ENCODE data around the gene BTRC.
"Not testable (repeated sequence)": the region's sequence is repeated elsewhere in the genome, so short reads cannot be mapped to it uniquely, and the experiment has no call there.

The BTRC gene

DNA sequence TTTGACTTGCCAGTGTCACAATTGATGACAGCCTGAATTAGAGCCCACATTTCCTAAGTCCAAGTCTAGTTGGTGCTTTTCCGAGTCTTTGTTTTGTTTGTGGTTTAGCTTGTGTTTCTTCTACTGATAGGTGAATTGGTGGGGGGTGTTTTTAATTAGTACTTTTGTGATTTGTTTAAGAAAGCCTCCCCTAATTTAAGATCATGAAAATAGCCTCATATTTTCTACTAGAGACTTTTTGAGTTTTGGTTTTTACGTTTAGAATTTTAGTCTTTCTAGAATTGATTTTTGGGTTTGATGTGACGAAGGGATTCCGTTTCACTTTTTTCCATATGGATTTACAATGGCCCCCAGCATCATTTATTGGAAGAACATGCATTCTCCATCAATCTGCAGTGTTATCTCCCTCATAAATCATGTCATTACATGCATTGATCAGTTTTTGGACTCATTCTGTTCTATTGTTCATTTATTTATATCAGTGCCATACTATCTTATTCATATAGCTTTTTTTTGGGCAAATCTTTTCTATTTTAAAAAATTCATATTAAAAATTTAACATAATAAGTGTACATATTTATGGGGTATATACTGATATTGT, 32.8 kb downstream of the BTRC start:
- no peak for DNase-seq (ENCODE audit: low spot score)

DNA sequence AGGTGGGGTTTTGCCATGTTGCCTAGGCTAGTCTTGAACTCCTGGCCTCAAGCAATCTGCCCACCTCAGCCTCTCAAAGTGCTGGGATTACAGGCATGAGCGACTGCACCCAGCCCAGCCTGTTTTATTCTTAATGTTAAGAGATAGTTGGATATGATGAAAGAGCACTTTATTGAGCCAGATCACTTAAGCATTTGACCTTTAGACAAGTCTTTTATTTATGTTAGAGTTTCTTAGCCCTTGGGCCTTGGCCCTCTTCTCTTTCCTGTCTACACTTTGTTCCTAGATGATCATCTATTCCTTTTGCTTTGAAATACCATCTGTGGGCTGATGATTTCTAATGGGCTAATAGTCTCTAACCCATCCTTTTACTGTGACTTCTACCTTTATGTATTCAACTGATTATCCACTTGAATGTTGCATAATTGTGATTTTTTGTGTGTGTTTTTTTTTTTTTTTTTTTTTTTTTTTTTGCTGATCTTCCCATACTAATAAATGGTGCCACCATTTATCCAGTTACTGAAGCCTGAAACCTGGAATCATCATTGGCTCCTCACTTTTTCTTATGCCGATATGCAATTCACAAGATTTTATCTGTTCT, 34.8 kb downstream of the BTRC start:
- DNase-seq (ENCODE audit: low spot score): no peak

DNA sequence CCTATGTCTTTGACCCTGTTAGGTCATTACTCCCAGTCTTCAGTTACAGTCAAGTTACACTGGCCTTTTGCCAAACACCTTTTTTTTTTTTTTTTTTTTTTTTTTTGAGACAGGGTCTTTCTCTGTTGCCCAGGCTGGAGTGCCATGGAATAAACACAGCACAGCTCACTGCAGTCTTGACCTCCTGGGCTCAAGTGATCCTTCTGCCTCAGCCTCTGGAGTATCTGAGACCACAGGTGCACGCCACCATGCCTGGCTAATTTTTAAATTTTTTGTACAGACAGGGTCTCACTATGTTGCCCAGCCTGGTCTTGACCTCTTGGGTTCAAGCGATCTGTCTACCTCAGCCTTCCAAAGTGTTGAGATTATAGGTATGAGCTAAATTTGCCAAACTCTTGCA, 35.6 kb downstream of the BTRC start:
- not testable (repeated sequence) for DNase-seq (ENCODE audit: low spot score)

DNA sequence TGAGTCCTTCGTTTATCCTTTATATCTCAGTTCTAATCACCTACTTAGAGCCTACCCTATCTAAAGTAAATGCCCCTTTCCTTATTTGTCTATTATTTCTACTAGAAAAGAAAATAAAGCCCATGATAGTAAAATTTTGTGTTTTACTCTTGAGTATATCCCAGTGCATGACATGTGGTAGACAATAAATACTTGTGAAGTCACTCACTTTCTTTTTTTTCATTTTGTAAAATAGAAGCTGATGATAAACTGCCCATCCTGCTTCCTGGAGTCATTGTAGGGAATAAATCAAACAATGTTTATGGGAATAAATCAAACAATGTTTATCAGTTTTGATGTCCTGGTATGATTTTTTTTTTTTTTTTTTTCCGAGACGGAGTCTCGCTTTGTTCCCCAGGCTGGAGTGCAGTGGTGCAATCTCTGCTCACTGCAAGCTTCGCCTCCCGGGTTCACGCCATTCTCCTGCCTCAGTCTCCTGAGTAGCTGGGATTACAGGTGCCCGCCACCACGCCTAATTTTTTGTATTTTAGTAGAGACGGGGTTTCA, 36.1 kb downstream of the BTRC start:
- no peak for DNase-seq (ENCODE audit: low spot score)

DNA sequence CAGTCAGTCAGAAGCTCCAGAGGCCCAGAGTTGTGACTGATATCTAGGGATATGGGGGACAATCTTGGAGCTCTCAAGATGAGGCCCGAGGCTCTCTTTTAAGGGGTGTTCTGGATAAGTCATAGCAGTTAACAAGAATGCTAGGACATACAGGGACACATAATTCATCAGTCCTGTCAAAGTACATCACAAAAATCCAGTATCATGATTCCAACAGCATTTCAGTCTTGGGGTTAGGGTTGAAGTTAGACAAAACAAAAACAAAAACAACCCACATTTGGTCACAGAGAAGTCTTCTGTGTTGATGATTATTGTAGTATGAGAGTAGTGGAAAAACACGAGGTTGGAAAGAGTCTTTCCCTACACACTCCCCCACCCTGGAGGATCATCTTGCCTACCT, 39.4 kb downstream of the BTRC start:
- no peak for DNase-seq (ENCODE audit: low spot score)

DNA sequence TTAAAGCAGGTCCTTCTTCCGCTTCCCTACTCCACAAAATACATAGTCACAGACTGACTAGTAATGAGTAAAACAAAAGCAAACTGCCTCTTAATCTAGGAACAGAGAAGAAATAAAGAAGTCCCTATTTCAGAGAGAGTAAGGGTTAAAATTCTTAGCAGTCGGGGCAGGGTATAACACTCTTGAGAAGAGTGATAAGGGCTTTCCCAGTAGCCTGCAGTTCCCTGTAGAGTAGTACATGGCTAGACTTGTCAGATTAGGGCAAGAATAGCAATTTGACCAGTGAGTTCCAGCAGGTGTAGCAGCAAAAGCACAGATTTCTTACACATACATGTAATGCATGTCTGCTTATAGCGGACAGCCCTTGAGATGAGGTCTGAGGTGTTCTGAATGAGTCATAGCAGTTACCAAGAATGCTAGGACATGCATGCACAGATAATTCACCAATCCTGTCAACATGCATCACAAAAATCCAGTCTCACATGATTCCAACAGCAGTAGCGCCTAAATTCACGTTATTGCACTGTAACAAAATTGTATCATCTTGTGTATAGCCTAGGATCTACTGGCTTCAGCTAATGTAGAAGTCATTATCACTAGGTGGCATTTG, 40.7 kb downstream of the BTRC start:
- DNase-seq (ENCODE audit: low spot score): no peak

DNA sequence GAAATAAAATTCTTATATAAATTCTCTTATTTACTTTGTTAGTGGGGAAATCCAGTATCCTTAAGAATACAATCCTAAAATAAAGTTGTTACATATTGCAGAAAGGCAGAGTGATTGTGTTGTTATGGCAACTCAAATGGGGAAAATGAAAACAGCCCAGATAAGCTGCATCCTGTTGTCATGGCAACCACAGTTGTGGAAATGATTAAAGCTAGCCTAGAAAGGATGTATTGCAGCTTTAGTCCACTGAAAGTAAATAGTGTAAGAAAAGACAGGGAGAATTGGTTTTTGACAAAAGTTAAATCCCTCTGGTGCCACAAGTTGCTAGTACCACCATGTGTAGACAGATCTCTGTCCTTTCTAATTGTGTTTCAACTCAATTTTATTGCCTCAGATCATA, 43.2 kb downstream of the BTRC start:
- DNase-seq (ENCODE audit: low spot score): no peak

DNA sequence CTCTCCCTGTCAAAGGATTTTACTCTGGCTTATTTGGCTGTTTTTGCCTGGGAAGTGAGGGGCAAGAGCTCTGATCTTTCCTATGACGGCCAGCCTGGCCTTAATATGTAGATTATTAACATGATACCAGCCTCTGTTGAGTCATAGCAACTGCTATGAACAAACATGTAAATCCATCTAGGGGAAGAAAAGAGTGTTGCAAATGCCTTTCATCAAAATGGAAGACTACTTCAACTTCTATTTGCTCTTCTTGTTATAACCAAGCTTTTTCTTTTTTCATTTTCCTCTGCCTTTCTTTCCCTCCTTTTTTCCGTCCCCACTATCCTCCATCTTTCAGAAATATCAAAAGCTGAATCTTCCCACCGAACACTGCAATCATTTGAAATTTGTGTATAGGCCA, 46.6 kb downstream of the BTRC start:
- no peak for DNase-seq (ENCODE audit: low spot score)

DNA sequence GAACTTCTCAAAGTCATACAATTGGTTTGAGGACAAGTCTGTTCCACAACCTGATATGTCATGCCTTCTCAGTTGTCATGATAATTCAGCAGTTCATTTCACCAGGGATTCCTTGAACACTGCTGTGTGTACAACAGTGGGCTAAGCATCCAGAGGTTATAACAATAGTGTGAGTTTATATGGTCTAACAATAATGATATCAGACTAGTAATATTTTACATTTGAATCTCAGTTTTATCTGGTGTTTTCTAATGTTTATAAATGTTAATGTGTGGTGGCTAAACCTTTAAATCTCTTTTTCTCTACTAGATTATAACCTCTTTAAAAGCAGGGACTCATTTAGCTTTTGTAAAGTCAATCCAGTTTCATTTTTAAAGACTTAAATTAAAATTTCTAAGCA, 48.7 kb downstream of the BTRC start:
- no peak for DNase-seq (ENCODE audit: low spot score)

DNA sequence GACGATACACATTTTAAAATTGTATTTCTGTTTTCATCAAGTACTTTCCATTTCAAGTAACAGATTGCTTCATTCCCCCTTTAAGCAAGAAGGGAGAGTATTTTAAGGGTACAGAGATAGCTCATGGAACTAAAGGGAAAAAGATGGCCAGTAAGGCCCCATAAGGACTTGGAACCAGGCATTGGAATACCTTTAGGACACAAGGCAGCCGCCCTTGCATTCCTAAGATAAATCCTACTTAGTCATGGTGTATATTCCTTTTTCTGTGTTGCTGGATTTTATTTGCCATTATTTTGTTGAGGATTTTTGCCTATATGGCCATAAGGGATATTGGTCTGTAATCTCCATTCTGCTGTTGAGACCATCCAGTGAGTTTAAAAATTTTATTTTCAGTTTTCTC, 49.2 kb downstream of the BTRC start:
- DNase-seq (ENCODE audit: low spot score): no peak

DNA sequence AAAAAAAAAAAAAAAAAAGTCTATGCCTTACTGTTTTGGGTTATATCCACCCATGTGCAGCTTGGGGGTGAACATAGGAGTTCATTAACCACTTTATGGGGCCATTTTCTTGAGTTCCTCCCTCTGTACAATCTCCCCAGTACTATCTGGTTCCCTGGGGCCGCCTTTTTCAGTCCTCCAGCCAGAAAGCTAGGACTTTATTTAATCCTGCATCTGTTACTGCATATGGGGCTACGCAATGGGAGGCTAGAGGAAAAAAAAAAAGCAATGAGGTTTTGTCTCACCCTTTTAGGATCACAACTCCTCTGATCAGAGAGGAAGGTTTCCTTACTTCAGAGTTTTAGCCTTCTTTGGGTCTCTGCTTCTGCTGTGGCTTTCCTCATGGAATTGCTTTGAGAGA, 51.0 kb downstream of the BTRC start:
- no peak for DNase-seq (ENCODE audit: low spot score)

DNA sequence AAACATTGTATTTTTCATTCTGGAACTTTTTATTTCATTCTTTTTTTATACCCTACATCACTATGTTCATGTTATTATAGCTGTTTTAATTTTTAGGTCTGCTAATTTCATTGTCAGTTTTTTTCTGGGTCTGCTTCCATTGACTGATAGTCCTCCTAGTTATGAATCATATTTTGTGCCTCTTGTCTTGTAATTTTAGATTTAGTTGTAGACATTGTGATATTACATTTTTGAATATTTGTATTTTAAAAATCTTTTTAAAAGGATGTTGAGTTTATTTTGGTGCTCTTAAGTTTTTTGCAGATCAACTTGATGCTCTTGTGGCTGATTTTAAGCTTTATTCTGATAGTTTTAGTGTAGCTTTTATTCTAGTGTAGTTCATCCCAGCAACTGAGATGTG, 57.6 kb downstream of the BTRC start:
- no peak for DNase-seq (ENCODE audit: low spot score)

DNA sequence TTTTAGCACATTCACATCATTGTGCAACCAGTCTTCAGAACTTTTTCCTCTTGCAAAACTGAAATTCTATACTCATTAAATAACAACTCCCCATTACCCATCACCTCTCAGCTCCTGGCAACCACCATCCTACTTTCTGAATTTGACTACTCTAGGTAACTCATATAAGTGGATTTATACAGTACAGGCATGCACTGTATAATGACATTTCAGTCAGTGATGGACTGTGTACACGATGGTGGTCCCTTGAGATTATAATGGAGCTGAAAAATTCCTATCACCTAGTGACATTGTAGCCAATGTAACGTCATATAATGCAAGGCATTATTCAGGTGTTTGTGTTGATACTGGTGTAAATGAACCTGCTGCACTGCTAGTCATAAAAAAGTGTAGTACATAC, 60.1 kb downstream of the BTRC start:
- no peak for DNase-seq (ENCODE audit: low spot score)

DNA sequence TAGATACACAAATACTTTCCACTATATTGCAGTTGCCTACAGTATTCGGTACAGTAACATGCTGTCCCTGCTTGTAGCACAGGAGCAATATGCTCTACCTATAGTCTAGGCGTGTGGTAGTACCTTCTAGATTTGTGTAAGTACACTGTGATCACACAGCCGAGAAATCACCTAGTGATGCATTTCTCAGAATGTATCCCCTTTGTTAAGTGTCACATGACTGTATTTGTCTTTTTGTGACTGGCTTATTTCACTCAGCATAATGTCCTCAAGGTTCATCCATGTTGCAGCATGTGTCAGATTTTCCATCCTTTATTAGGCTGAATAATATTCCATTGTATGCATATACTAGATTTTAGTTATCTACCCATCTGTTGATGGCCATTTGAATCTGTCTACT, 61.9 kb downstream of the BTRC start:
- DNase-seq (ENCODE audit: low spot score): no peak

DNA sequence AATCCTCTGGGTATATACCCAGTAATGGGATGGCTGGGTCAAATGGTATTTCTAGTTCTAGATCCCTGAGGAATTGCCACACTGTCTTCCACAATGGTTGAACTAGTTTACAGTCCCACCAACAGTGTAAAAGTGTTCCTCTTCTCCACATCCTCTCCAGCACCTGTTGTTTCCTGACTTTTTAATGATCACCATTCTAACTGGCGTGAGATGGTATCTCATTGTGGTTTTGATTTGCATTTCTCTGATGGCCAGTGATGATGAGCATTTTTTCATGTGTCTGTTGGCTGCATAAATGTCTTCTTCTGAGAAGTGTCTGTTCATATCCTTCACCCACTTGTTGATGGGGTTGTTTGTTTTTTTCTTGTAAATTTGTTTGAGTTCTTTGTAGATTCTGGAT, 68.0 kb downstream of the BTRC start:
- not testable (repeated sequence) for DNase-seq (ENCODE audit: low spot score)

DNA sequence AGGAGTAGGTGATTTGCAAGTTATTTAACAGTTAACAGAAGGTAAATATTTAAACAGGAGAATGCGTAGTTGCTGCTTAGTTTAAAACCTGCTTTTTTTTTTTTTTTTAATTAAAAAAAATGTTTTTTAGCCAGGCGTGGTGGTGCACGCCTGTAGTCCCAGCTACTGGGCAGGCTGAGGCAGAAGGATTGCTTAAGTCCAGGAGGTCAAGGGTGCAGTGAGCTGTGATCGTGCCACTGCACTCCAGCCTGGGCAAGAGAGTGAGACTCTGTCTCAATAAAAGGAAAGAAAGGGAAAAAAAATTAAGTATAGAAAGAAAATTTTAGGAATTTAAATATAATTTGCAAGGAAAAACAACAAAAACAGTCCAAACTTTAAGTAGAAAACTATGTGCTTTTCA, 71.6 kb downstream of the BTRC start:
- DNase-seq (ENCODE audit: low spot score): no peak

DNA sequence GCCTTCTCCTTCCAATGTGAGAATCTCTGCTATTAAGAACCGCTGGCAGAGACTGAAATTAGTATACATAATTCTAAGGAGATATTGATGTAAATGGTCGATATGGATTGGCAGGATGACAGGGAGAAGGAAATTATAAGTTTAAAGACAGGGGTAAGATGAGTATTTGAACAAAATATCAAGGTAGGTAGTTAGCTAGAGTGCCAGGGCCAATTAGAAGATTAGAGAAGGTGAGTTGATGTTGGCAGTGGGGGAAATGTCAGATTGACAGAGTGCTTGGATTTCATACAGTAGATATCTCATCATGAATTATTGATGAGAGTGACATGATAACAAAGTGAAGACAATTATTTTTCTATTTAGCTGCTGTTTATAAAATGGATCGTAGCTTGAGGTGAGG, 74.1 kb downstream of the BTRC start:
- no peak for DNase-seq (ENCODE audit: low spot score)

DNA sequence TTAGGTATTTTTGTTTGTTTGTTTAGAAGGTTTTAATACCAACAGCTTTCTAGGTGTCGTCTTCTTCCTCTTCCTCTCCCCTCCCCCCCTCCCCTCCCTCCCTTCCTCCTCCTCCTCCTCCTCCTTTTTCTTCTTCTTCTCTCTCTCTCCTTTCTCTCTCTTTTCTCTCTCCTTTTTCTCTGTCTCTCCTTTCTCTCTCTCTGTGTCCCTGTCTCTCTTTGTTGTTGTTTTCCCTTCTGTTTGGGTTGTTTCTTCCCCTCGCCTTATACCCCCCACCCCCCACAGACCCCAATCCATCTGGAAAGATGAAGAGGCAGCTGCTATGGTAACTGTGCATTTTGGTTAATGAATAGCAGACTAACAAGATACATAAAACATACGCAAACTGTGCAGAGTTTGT, 75.5 kb downstream of the BTRC start:
- no peak for DNase-seq (ENCODE audit: low spot score)

DNA sequence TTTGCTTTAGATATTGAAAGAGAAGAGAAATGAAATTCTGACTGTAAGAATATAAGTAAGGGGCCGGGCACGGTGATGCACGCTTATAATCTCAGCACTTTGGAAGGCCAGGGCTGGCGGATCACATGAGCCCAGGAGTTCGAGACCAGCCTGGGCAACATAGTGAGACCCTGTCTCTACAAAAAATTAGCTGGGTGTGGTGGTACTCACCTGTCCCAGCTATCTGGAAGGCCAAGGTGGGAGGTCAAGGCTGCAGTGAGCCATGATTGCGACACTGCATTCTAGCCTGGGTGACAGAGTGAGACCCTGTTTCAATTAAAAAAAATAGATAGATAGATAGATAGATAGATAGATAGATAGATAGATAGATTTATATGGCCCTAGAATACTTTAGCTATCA, 82.3 kb downstream of the BTRC start:
- no peak for DNase-seq (ENCODE audit: low spot score)

DNA sequence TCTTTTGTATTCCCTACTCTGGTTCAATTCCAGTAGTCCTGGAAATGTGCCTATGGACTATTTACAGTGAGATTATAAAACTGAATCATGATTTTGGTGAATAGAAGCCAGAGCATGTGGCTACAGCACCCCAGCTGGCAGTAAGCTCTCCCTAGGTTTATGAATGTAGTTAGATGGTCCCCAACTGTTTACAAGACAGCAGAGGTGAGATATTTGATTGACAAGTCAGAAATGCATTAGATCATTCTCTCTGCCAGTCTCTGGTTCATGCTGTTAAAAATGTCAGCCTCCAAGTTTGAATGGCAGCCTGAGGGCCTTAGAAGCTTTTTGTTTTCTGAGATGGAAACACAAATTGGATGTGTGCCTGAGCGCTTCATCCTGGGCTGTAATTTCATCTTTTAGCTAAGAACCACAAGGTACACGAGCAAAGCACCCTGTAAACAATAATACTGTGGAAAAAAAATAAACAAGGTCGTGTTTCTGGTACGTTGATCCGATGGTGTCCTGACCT, 85.0 kb downstream of the BTRC start:
- DNase-seq (ENCODE audit: low spot score): no peak

DNA sequence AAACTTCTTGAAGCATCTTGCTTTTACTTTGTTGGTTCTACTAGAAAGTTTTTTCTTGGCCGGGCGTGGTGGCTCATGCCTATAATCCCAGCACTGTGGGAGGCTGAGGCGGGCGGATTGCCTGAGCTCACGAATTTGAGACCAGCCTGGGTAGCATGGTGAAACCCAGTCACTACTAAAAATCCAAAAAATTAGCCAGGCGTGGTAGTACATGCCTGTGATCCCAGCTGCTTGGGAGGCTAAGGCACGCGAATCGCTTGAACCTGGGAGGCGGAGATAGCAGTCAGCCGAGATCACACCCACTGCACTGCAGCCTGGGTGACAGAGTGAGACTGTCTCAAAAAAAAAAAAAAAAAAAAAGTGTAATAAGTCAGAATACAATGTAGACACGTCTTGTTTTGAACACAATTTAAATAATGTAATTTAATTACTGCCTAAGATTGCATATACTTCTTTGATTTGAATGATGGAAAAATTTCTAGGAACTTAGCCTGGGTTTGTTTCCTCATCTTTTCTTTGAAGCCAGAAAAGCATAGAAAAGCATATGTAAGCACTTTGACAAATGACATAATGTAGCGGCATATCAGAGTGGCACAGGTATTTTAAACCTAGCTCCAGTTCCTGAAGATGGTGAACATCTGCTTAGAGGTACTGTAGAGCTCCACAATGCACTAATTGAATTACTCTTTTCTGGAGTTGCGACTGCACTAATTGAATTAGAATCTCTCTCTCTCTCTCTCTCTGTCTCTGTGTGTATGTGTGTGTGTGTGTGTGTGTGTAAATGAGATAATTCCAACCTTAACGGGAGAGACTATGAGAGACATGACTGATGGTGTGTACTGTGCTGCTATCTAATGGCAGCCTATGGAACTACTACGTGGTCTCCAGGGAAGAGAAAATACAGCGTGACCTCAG, 87.8 kb downstream of the BTRC start:
- peak; percentile 61 for DNase-seq (ENCODE audit: low spot score)

DNA sequence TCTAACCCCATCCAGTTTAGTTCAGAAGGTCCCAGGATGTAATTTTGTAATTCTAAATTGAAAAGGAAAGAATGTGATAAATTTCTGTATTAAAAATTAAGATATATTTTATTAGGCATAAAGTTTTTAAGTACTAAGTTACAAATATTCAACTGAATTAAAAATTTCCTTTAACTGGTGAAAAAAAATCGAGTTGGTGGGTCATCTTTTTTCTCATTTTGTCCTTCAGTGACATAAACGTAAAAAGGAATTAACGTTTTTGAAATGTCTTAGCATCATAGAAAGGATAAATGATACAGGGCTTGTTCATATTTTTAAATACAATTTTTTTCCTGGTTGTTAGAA, 88.5 kb downstream of the BTRC start:
- no peak for DNase-seq (ENCODE audit: low spot score)

All from LoVo (cell line).